Astrocyte of the cerebellum (primary cell): Measurements from ENCODE around the gene HYAL2.

Source experiments
- DNase-seq: peaks from one replicate; pipeline ENCODE4 v3.0.0-alpha.2; 2011; ENCODE audit warnings: low read depth
- H3K4me3 ChIP-seq: 2 replicates; pipeline ENCODE4 v1.5.1; 2011; ENCODE audit warnings: mild to moderate bottlenecking, low read depth, low read length, moderate library complexity
- in situ Hi-C: cut with HindIII; loops from 2 replicates; pipeline ENCODE4 v1.10.0; 2017; ENCODE audit warnings: low sequenced_read_pairs
- TF ChIP-seq, protein P1 (sequence below): IDR thresholded peaks from 2 replicates; pipeline ENCODE4 v1.5.1; 2012; ENCODE audit warnings: low read length, low read depth, moderate library complexity, mild to moderate bottlenecking; ENCODE audit errors: missing control alignments

HYAL2 gene

DNA sequence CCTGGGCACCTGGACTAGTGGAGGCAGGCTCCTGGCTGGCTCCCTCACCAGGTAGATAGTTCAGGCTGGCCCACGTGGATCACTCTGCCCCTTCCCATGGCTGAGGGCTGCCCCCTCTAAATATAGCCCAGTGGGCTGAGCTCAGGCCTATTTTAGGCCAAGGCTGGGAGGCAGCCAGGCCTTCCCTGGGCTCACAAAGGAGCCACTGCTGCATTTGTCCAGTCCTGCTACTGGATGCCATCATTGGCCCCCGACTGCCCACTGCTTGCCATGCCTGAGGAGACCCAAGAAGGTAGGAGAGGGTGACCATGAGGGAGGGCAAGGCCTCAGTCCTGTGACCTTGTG is 43.7 kb downstream of the HYAL2 start, which contains the start of gene LSMEM2:
Gene LSMEM2, plus strand, starts transcription at position 208 of the 345 bp plus-strand sequence. Its CDS starts 27 bp downstream, at position 235.
- no peak for DNase-seq
- TF ChIP-seq, protein P1, sequence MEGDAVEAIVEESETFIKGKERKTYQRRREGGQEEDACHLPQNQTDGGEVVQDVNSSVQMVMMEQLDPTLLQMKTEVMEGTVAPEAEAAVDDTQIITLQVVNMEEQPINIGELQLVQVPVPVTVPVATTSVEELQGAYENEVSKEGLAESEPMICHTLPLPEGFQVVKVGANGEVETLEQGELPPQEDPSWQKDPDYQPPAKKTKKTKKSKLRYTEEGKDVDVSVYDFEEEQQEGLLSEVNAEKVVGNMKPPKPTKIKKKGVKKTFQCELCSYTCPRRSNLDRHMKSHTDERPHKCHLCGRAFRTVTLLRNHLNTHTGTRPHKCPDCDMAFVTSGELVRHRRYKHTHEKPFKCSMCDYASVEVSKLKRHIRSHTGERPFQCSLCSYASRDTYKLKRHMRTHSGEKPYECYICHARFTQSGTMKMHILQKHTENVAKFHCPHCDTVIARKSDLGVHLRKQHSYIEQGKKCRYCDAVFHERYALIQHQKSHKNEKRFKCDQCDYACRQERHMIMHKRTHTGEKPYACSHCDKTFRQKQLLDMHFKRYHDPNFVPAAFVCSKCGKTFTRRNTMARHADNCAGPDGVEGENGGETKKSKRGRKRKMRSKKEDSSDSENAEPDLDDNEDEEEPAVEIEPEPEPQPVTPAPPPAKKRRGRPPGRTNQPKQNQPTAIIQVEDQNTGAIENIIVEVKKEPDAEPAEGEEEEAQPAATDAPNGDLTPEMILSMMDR = no peak
- no peak within 1 kb of the TSS for H3K4me3 ChIP-seq
- in situ Hi-C loops = no loop called here

DNA sequence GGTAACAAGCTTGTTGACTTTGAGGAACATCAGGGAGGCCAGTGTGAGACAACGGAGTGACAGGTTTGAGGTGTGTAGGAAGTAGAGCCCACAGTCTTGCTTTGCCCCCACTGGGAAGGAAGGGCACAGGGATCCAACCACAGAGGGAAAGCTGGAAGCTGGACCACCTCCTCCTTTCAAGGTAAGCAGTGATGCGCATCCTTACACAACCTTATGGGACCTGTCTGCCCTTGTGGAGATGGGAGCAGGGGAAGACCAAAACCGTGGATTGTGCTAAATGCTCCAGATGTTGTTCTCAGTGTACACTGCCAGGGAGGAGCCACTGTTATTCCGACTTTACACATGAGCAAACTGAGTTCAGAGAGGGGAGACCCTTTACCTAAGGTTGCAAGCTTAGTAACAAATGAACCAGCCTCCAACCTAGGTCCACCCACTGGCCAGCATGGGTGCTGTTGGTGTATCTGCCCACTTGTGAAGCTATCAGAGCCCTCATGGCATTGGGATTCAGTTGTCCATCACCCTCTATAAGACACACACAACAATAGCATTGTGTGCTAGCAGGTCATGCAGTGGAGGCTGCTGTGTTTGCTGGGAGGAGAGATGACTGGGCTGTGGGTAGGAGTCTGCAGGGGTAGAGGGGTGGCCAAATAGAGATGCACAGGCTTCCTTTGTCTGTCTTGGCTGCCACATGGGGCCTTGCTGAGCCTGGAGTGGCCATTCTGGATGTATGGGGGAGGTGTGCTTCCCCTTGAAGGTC is 44.2 kb downstream of the HYAL2 start:
- H3K4me3 ChIP-seq = no peak overlapping the region
- in situ Hi-C loops = no loop called here
- TF ChIP-seq, protein P1 = no peak
- DNase-seq = no peak

DNA sequence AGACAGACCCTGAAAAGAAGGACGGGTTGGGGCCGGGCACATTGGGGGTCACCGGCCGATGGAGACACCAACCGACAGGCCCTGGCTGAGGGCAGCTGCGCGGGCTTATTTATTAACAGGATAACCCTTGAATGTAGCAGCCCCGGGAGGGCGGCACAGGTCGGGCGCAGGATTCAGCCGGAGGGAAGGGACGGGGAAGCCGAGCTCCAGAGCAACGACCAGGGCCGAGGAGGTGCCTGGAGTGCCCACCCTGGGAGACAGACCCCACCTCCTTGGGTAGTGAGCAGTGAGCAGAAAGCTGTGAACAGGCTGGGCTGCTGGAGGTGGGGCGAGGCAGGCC is 45.8 kb downstream of the HYAL2 start:
- no peak for DNase-seq
- in situ Hi-C loops = no loop called here
- TF ChIP-seq, protein P1 = no peak
- H3K4me3 ChIP-seq = no peak overlapping the region

DNA sequence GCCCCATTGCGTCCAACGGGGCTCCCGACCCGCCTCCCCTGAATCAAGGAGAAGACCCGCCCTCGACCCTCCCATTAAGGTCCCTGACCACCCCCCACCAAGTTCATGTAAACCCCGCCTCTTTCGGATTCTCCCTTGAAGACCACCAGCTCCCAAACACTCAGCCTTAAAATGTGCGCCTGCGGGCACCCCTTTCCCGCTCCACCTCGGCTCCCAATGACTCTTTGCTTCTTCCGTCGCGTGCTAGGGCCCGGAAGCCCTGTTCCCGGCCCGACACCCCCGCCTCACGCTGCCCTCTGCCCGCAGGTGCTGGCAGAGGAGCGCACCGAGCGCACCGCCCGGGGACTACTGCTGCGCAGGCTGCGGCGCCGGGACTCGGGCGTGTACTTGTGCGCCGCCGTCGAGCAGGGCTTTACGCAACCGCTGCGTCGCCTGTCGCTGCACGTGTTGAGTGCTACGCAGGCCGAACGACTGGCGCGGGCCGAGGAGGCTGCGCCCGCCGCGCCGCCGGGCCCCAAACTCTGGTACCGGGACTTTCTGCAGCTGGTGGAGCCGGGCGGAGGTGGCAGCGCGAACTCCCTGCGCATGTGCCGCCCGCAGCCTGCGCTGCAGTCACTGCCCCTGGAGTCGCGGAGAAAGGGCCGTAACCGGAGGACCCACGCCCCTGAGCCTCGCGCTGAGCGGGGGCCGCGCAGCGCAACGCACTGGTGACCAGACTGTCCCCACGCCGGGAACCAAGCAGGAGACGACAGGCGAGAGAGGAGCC is 46.4 kb downstream of the HYAL2 start:
- TF ChIP-seq, protein P1 = no peak
- no peak overlapping the region for H3K4me3 ChIP-seq
- in situ Hi-C loops = no loop called here
- no peak for DNase-seq

DNA sequence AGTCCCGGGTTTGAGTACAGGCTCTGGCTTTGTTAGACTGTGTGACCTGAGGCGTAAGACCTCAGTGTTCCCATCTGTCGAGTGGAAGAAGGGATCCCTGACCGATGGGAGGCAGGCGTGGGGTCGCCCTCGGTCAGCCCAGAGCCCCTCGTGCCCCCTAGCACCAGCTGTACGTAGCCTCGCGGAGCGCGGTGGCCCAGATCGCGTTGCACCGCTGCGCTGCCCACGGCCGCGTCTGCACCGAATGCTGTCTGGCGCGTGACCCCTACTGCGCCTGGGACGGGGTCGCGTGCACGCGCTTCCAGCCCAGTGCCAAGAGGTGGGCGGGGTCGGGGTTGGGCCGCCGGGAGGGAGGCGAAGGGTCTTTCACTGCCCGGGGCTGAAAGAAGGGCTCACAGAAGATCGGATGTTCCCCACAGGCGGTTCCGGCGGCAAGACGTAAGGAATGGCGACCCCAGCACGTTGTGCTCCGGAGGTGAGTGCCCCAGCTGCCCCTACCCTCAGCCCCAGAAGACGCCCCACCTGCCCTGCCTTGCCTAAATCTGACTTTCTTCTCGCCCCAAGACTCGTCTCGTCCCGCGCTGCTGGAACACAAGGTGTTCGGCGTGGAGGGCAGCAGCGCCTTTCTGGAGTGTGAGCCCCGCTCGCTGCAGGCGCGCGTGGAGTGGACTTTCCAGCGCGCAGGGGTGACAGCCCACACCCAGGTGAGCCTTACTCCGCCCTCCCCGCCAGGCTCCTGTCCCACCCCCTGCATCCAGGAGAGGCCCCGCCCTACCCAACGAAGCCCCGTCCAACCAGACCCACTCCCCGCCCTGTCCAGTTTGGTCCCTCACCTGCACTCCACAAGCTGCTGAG is 47.2 kb downstream of the HYAL2 start:
- H3K4me3 ChIP-seq = no peak overlapping the region
- TF ChIP-seq, protein P1 = no peak

DNA sequence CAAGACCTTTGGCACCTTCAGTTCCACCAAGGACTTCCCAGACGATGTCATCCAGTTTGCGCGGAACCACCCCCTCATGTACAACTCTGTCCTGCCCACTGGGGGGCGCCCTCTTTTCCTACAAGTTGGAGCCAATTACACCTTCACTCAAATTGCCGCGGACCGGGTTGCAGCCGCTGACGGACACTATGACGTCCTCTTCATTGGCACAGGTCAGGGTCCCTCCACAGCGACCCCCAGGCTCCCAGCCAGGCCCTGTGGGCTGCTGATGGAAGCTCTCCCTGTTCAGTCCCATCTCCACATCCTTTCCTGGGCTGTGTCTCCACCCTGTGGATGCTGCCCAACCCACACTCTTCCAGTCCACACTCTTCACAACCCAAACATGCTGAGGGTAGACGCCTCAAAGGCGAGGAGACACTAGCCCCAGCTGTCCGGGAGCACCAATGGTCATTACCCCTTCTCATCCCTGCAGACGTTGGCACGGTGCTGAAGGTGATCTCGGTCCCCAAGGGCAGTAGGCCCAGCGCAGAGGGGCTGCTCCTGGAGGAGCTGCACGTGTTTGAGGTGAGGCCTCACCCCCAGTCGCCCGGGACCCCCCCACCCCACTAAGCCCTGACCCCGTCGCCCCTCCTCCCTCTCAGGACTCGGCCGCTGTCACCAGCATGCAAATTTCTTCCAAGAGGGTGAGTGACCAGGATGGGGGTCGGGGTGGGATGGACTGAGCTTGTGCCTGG is 48.0 kb downstream of the HYAL2 start:
- in situ Hi-C loops = no loop called here
- no peak overlapping the region for H3K4me3 ChIP-seq
- no peak for DNase-seq
- TF ChIP-seq, protein P1 = peak; percentile 73

More for the DNA sequence above, 47.2 kb downstream of the HYAL2 start:
- no peak for DNase-seq
- in situ Hi-C loops = no loop called here
